HepG2 (cell line): Measurements from ENCODE around the gene THPO. TPM values are rescaled to one million over a fixed set of nuclear protein-coding genes. Genes with fewer than 3 reads are reported as not detected.

Experiments used
- ATAC-seq: fragments of 200-7000 bp; cut with Tn5 transposase; 3 replicates; pipeline ENCODE4 v1.9.1; 2020; ENCODE audit warnings: mild to moderate bottlenecking, moderate library complexity
- BruUV-seq: library from RNA; stranded (reverse); fragments of 400-500 nt; replicated peaks from 2 replicates; lab custom pipeline; 2021; lab: Mats Ljungman, UMichigan
- CTCF ChIA-PET: fragments of 300-600 bp; formaldehyde crosslinking; extraction: SDS; loops from one replicate; lab custom pipeline; 2021; ENCODE audit warnings: low total read pairs, inconsistent platforms, low intra/inter-chr PET ratio; lab: Yijun Ruan, JAX
- POLR2A ChIA-PET: fragments of 350-600 bp; sonication (Branson Sonifier 250); formaldehyde crosslinking; loops from one replicate; lab custom pipeline; 2020; ENCODE audit warnings: antibody characterized with exemption, inconsistent platforms; lab: Yijun Ruan, JAX
- DNase-seq: peaks from one replicate; pipeline ENCODE4 v3.0.0-alpha.2; 2015; ENCODE audit warnings: low spot score
- FAIRE-seq: peaks from 3 replicates; lab custom pipeline; 2011; peaks lifted over from hg19 to GRCh38; lab: Jason Lieb, UNC
- H2AFZ ChIP-seq: one replicate; pipeline ENCODE4 v1.6.1; 2011; ENCODE audit warnings: low read length, inconsistent platforms
- H3K27ac ChIP-seq: fragments of 300-600 bp; 3 replicates; pipeline ENCODE4 v1.8.0; 2011; ENCODE audit warnings: mixed run types, mild to moderate bottlenecking, mixed read lengths, low read length, inconsistent platforms; ENCODE audit not compliant: insufficient read depth; ENCODE audit errors: extremely low read length
- H3K27me3 ChIP-seq, 2 experiments: fragments of 200-600 bp in 1 of 2; 2 replicates in 1 of 2; 3 replicates in 1 of 2; pipeline versions ENCODE4 v1.6.0 to v1.8.0; 2011; ENCODE audit warnings: low read length in 2 of 2, mild to moderate bottlenecking in 2 of 2, moderate library complexity in 2 of 2, inconsistent platforms in 1 of 2; ENCODE audit not compliant: insufficient read depth in 2 of 2, control insufficient read depth in 1 of 2
- H3K36me3 ChIP-seq, 2 experiments: fragments of 200-600 bp in 1 of 2; replicated peaks in 1 of 2; 2 replicates in 1 of 2; 3 replicates in 1 of 2; pipeline versions ENCODE4 v1.5.1 to v1.8.0; 2011; ENCODE audit warnings: low read length in 2 of 2, inconsistent platforms in 1 of 2; ENCODE audit not compliant: insufficient read depth in 2 of 2, control insufficient read depth in 1 of 2
- H3K4me1 ChIP-seq: 2 replicates; pipeline ENCODE4 v1.5.1; 2012; ENCODE audit warnings: low read length, inconsistent platforms; ENCODE audit not compliant: insufficient read depth
- H3K4me2 ChIP-seq: 2 replicates; pipeline ENCODE4 v1.6.0; 2011; ENCODE audit warnings: low read depth, low read length, inconsistent platforms
- H3K4me3 ChIP-seq, 3 experiments: fragments of 200-600 bp in 1 of 3; sonication (generic), shearing (Covaris generic) in 1 of 3; replicated peaks in 1 of 3; 2 replicates each; pipeline ENCODE4 v1.5.1; 2011 to 2016; ENCODE audit warnings: low read length in 3 of 3, inconsistent platforms in 2 of 3, low read depth in 2 of 3, mild to moderate bottlenecking in 2 of 3, control low read depth in 1 of 3, mixed read lengths in 1 of 3; ENCODE audit not compliant: insufficient read depth in 1 of 3
- H3K79me2 ChIP-seq: one replicate; pipeline ENCODE4 v1.6.1; 2011; ENCODE audit warnings: low read length, inconsistent platforms; ENCODE audit not compliant: insufficient read depth
- H3K9ac ChIP-seq: 2 replicates; pipeline ENCODE4 v1.6.0; 2011; ENCODE audit warnings: mild to moderate bottlenecking, low read depth, low read length, inconsistent platforms; ENCODE audit not compliant: insufficient read depth
- H3K9me3 ChIP-seq: 2 replicates; pipeline ENCODE4 v1.5.1; 2012; ENCODE audit warnings: mild to moderate bottlenecking, low read length
- H4K20me1 ChIP-seq: 2 replicates; pipeline ENCODE4 v1.6.0; 2011; ENCODE audit warnings: inconsistent platforms, mild to moderate bottlenecking, low read length, moderate library complexity; ENCODE audit not compliant: insufficient read depth
- DPF2 ChIP-seq: sonication (generic); formaldehyde crosslinking; IDR thresholded peaks from 2 replicates; pipeline ENCODE4 v1.4.0; 2020; ENCODE audit warnings: mild to moderate bottlenecking, low read depth, missing genetic modification reagents, borderline replicate concordance
- MLX ChIP-seq: IDR thresholded peaks from 2 replicates; pipeline ENCODE4 v1.6.1; 2016
- SPEN ChIP-seq: sonication (generic); formaldehyde crosslinking; IDR thresholded peaks from 2 replicates; pipeline ENCODE4 v1.5.1; 2020; ENCODE audit warnings: low read depth, mild to moderate bottlenecking, missing genetic modification reagents
- SRF ChIP-seq: IDR thresholded peaks from 2 replicates; pipeline ENCODE4 v1.6.1; 2011; ENCODE audit warnings: mild to moderate bottlenecking, low read depth, low read length, moderate library complexity
- ZFP82 ChIP-seq: sonication (generic); formaldehyde crosslinking; IDR thresholded peaks from 2 replicates; pipeline ENCODE4 v1.5.1; 2020; ENCODE audit warnings: mild to moderate bottlenecking, missing genetic modification reagents, borderline replicate concordance
- ZNF337 ChIP-seq: sonication (generic); formaldehyde crosslinking; IDR thresholded peaks from 2 replicates; pipeline ENCODE4 v1.5.1; 2020; ENCODE audit warnings: missing genetic modification reagents, low read depth, mild to moderate bottlenecking, borderline replicate concordance
- ZNF724P ChIP-seq: sonication (generic); formaldehyde crosslinking; IDR thresholded peaks from 2 replicates; pipeline ENCODE4 v1.8.0; 2022; ENCODE audit warnings: missing genetic modification reagents, borderline replicate concordance
- WGBS: methylation state at CpG from one replicate; pipeline ENCODE4 v1.1.6; 2017; ENCODE audit warnings: low lambda C conversion rate; 5-methylcytosine and 5-hydroxymethylcytosine counted together
- in situ Hi-C: cut with HindIII; loops from 2 replicates; pipeline ENCODE4 v1.10.0; 2017; ENCODE audit warnings: low pct_unique_long_range_greater_than_20kb; ENCODE audit not compliant: extremely low pct_ligation_motif_present
- intact Hi-C: fragments of 100-400 bp; cut with micrococcal nuclease; formaldehyde crosslinking; loops from one replicate; pipeline ENCODE4 v1.10.0; 2022; ENCODE audit not compliant: unreplicated experiment
- polyA plus RNA-seq, 8 experiments: library from polyadenylated mRNA; depleted of rRNA in 3 of 8; stranded (reverse) in 7 of 8; unstranded in 1 of 8; fragments of >200 nt; fragmentation: Illumina TruSeq in 4 of 8; extraction: Trizol in 4 of 8; gene quantifications; 2 replicates each; pipeline versions ENCODE4 v1.2.1 to v1.2.3, GENCODE V29; 2011 to 2016; ENCODE audit warnings: low read depth in 4 of 8, missing spikeins in 1 of 8, mixed read lengths in 1 of 8; ENCODE audit not compliant: insufficient read depth in 1 of 8
- total RNA-seq, 5 experiments: library from RNA; depleted of rRNA; stranded (reverse); fragments of >200 nt; fragmentation: Illumina TruSeq; extraction: Trizol; gene quantifications; 2 replicates each; pipeline ENCODE4 v1.2.3, GENCODE V29; 2016; ENCODE audit warnings: low read depth in 1 of 5

Gene THPO
- total and polyA plus RNA-seq, 2 of the 13 experiments (the other 11 are each of a cell fraction or from before 2014, with no cell fraction given): 2.8 to 4.8 TPM

- no peak for TF ChIP-seq ZNF337 (CRISPR knock-in tag)
- no peak for TF ChIP-seq DPF2
- TF ChIP-seq SRF: no peak
Measured at GRCh38 chr3:184337981-184338380, 40.0 kb downstream of the THPO start (continued).

- ChIA-PET POLR2A (interaction anchor here (0.7 to 1.9 kb wide), 7 partner anchors 8 to 182 kb away, joined by 3 to 10 read pairs (median 5); partner anchors contain the start of genes CLCN2, DVL3 and POLR2H), CTCF (no interaction called here)
- no TSS peak for BruUV-seq
- TF ChIP-seq MLX (CRISPR knock-in tag): no peak
- 0 out of 2 replicates have a peak, but pooled peaks have one; percentile 6 for TF ChIP-seq ZNF724P
- TF ChIP-seq SPEN: 0 out of 2 replicates have a peak, but pooled peaks have one; percentile 8
- TF ChIP-seq ZFP82: 0 out of 2 replicates have a peak, but pooled peaks have one; percentile 7
- no peak for DNase-seq
- Histone ChIP-seq H3K9ac (peak within 1 kb of the TSS; percentile 91), H3K4me1 (peaks cover 18% of the 10 kb centered on the region), H4K20me1 (peaks cover 19% of the 10 kb centered on the region; the same call in 1 of the 2 replicates), H3K27me3 (no peaks in the 10 kb centered on the region; a peak in 1 of 5 replicates), H3K4me3 (peak within 1 kb of the TSS; percentile 67 to 94 (median 80)), H3K4me2 (peak within 1 kb of the TSS; percentile 94), H3K79me2 (peaks cover 14% of the 10 kb centered on the region), H2AFZ (no peak within 1 kb of the TSS), H3K36me3 (peaks cover 17 to 33% of the 10 kb centered on the region in 2 experiments), H3K27ac (peak within 1 kb of the TSS; percentile 84), H3K9me3 (no peaks in the 10 kb centered on the region)
- intact Hi-C loops: no loop called here
- no peak for ATAC-seq
- FAIRE-seq: no peak
- in situ Hi-C loops: no loop called here
- 92% methylated on average over 5 of the region's 6 CpGs for WGBS
Measured at GRCh38 chr3:184337399-184337714, 40.6 kb downstream of the THPO start, which contains the start of gene FAM131A. Gene FAM131A (plus strand): TSS chr3:184337600. CDS start chr3:184337631, 31 bp downstream.
